GM12878 (cell line): Measurements from ENCODE around the gene LRFN2. TPM values are rescaled to one million over a fixed set of nuclear protein-coding genes. Genes with fewer than 3 reads are reported as not detected.

Experiments used
- ATAC-seq: fragments of 200-7000 bp; cut with Tn5 transposase; 3 replicates; pipeline ENCODE4 v1.9.1; 2020; ENCODE audit warnings: mild to moderate bottlenecking, moderate library complexity
- BruUV-seq: library from RNA; stranded (reverse); fragments of 400-500 nt; replicated peaks from 2 replicates; lab custom pipeline; 2021; lab: Mats Ljungman, UMichigan
- CTCF ChIA-PET: fragments of 300-600 bp; sonication (Branson Sonifier 250); formaldehyde crosslinking; extraction: SDS; loops from one replicate; lab custom pipeline; 2021; ENCODE audit warnings: inconsistent platforms; lab: Yijun Ruan, JAX
- POLR2A ChIA-PET: fragments of 350-600 bp; formaldehyde crosslinking; extraction: SDS; loops from one replicate; lab custom pipeline; 2021; ENCODE audit warnings: inconsistent platforms; lab: Charles Lee
- RAD21 ChIA-PET: fragments of 300-600 bp; sonication (Branson Sonifier 250); formaldehyde crosslinking; loops from one replicate; lab custom pipeline; 2023; ENCODE audit warnings: antibody characterized with exemption; ENCODE audit not compliant: unreplicated experiment; lab: Charles Lee
- SMC1A ChIA-PET: fragments of 300-600 bp; sonication (Branson Sonifier 250); formaldehyde crosslinking; loops from one replicate; lab custom pipeline; 2023; ENCODE audit not compliant: unreplicated experiment, uncharacterized antibody; lab: Charles Lee
- DNase-seq: peaks from one replicate; pipeline ENCODE4 v3.0.0-alpha.2; 2011; ENCODE audit warnings: low read depth, low spot score
- FAIRE-seq: peaks from 3 replicates; lab custom pipeline; 2011; peaks lifted over from hg19 to GRCh38; lab: Jason Lieb, UNC
- H2AFZ ChIP-seq: 2 replicates; pipeline ENCODE4 v1.6.0; 2011; ENCODE audit warnings: low read depth, low read length, control low read depth; ENCODE audit not compliant: control insufficient read depth
- H3K27ac ChIP-seq: 2 replicates; pipeline ENCODE4 v1.5.1; 2011; ENCODE audit warnings: control low read depth; ENCODE audit not compliant: control insufficient read depth, insufficient read depth
- H3K27me3 ChIP-seq, 2 experiments: replicated peaks in 1 of 2; 2 replicates each; pipeline versions ENCODE4 v1.6.0 to v1.6.1; 2011; ENCODE audit warnings: low read length in 1 of 2; ENCODE audit not compliant: control insufficient read depth in 2 of 2, insufficient read depth in 2 of 2
- H3K36me3 ChIP-seq, 2 experiments: 2 replicates each; pipeline ENCODE4 v1.5.1; 2011; ENCODE audit warnings: low read length in 1 of 2; ENCODE audit not compliant: control insufficient read depth in 2 of 2, insufficient read depth in 2 of 2
- H3K4me1 ChIP-seq: 2 replicates; pipeline ENCODE4 v1.6.1; 2011; ENCODE audit warnings: mild to moderate bottlenecking, low read length, moderate library complexity, mixed read lengths; ENCODE audit not compliant: control insufficient read depth, insufficient read depth
- H3K4me2 ChIP-seq: 2 replicates; pipeline ENCODE4 v1.6.0; 2011; ENCODE audit warnings: control low read depth; ENCODE audit not compliant: control insufficient read depth, insufficient read depth
- H3K4me3 ChIP-seq: fragments of 200-600 bp; sonication (generic); 2 replicates; pipeline ENCODE4 v1.5.1; 2016
- H3K79me2 ChIP-seq: 2 replicates; pipeline ENCODE4 v1.6.0; 2011; ENCODE audit warnings: low read length; ENCODE audit not compliant: control insufficient read depth, insufficient read depth
- H3K9ac ChIP-seq: 2 replicates; pipeline ENCODE4 v1.8.0; 2011; ENCODE audit warnings: low read length, control low read depth, mixed read lengths; ENCODE audit not compliant: control insufficient read depth, insufficient read depth
- H3K9me3 ChIP-seq: replicated peaks from 3 replicates; pipeline ENCODE4 v1.5.1; 2011; ENCODE audit warnings: mild to moderate bottlenecking, low read length; ENCODE audit not compliant: control insufficient read depth, insufficient read depth
- H4K20me1 ChIP-seq: 2 replicates; pipeline ENCODE4 v1.6.0; 2011; ENCODE audit not compliant: control insufficient read depth, insufficient read depth
- CEBPB ChIP-seq, 2 experiments: fragments of 150-350 bp in 1 of 2; IDR thresholded peaks; 2 replicates each; pipeline ENCODE4 v1.6.1; 2012 to 2014; ENCODE audit warnings: low read depth in 2 of 2, low read length in 2 of 2, borderline replicate concordance in 1 of 2, inconsistent platforms in 1 of 2
- MLLT1 ChIP-seq: fragments of 450-650 bp; IDR thresholded peaks from 2 replicates; pipeline ENCODE4 v1.6.1; 2016; ENCODE audit warnings: mild to moderate bottlenecking
- RELA ChIP-seq: fragments of 450-650 bp; IDR thresholded peaks from 2 replicates; pipeline ENCODE4 v1.8.0; 2014; ENCODE audit warnings: borderline replicate concordance; ENCODE audit not compliant: partially characterized antibody
- SKIL ChIP-seq: fragments of 450-650 bp; IDR thresholded peaks from 2 replicates; pipeline ENCODE4 v1.6.1; 2017; ENCODE audit warnings: mild to moderate bottlenecking, low read depth, inconsistent platforms; ENCODE audit not compliant: poor library complexity, severe bottlenecking
- ZNF217 ChIP-seq: fragments of 450-650 bp; IDR thresholded peaks from 2 replicates; pipeline ENCODE4 v1.6.1; 2017; ENCODE audit warnings: antibody characterized with exemption, mild to moderate bottlenecking
- WGBS: methylation state at CpG from one replicate; pipeline ENCODE4 v1.1.6; 2016; ENCODE audit warnings: low lambda C conversion rate; ENCODE audit not compliant: insufficient replicate concordance, insufficient coverage; ENCODE audit errors: missing lambda C conversion rate; 5-methylcytosine and 5-hydroxymethylcytosine counted together
- in situ Hi-C: fragments of 300-500 bp; cut with MboI; formaldehyde crosslinking; loops from 9 replicates; pipeline ENCODE4 v1.14.3; 2018; ENCODE audit warnings: mixed read lengths
- intact Hi-C: fragments of 100-400 bp; cut with micrococcal nuclease; formaldehyde crosslinking; loops from one replicate; pipeline ENCODE4 v1.14.2; 2022; ENCODE audit not compliant: unreplicated experiment
- polyA plus RNA-seq, 11 experiments: library from polyadenylated mRNA; depleted of rRNA in 4 of 11; unstranded in 6 of 11; stranded (reverse) in 5 of 11; fragments of >200 nt; fragmentation: Nextera tagmentation in 4 of 11; fragmentation: Illumina TruSeq in 1 of 11; extraction: Ambion mirVana in 4 of 11; extraction: Trizol in 1 of 11; gene quantifications; 1 replicate in 1 of 11; 2 replicates in 10 of 11; pipeline versions ENCODE4 v1.2.1 to v1.2.3, GENCODE V29; 2011 to 2016; ENCODE audit warnings: inconsistent platforms in 2 of 11, missing spikeins in 2 of 11, low read depth in 1 of 11
- total RNA-seq, 4 experiments: library from RNA; depleted of rRNA in 3 of 4; stranded (reverse); fragments of >200 nt in 3 of 4; fragmentation: Illumina TruSeq in 1 of 4; extraction: Trizol in 1 of 4; gene quantifications; 2 replicates each; pipeline versions ENCODE4 v1.2.1 to v1.2.3, GENCODE V29; 2013 to 2021
- TF ChIP-seq, protein P1 (sequence below): fragments of 450-650 bp; IDR thresholded peaks from 2 replicates; pipeline ENCODE4 v1.6.1; 2017; ENCODE audit warnings: borderline replicate concordance
- TF ChIP-seq, protein P2 (sequence below): fragments of 450-650 bp; formaldehyde crosslinking; IDR thresholded peaks from 2 replicates; pipeline ENCODE4 v1.4.0; 2020; ENCODE audit warnings: mild to moderate bottlenecking, moderate library complexity

LRFN2 gene
- total and polyA plus RNA-seq, 10 of the 15 experiments (the other 5 are each of a cell fraction or from before 2014, with no cell fraction given), result not detected

GRCh38 chr6:40431706-40432105, 155.5 kb downstream of the LRFN2 start:
- Histone ChIP-seq H3K27me3 (no peaks in the 10 kb centered on the region; a peak in 2 of 4 replicates), H3K4me2 (no peak overlapping the region), H3K27ac (no peak overlapping the region), H3K36me3 (no peaks in the 10 kb centered on the region), H3K9ac (no peak overlapping the region), H3K9me3 (no peaks in the 10 kb centered on the region), H4K20me1 (no peaks in the 10 kb centered on the region), H3K4me3 (no peak overlapping the region)
- 34% methylated on average over 12 of the region's 12 CpGs for WGBS
- ChIA-PET CTCF (interaction anchor here (0.5 kb wide), 1 partner anchor 65 kb away, joined by 3 read pairs; no protein-coding TSS in a partner anchor), SMC1A (no interaction called here)
- ATAC-seq (no peak), DNase-seq (no peak)
- TF ChIP-seq CEBPB (IDR thresholded peaks at IDR 0.05; ENCODE audit: borderline replicate concordance in 1 of 2, low read depth in 2 of 2, low read length in 2 of 2), result no peak
- TF ChIP-seq RELA, result no peak
- TF ChIP-seq, protein P1, sequence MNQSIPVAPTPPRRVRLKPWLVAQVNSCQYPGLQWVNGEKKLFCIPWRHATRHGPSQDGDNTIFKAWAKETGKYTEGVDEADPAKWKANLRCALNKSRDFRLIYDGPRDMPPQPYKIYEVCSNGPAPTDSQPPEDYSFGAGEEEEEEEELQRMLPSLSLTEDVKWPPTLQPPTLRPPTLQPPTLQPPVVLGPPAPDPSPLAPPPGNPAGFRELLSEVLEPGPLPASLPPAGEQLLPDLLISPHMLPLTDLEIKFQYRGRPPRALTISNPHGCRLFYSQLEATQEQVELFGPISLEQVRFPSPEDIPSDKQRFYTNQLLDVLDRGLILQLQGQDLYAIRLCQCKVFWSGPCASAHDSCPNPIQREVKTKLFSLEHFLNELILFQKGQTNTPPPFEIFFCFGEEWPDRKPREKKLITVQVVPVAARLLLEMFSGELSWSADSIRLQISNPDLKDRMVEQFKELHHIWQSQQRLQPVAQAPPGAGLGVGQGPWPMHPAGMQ, result no peak
- TF ChIP-seq SKIL, result no peak
- no peak for TF ChIP-seq MLLT1
- TF ChIP-seq, protein P2, sequence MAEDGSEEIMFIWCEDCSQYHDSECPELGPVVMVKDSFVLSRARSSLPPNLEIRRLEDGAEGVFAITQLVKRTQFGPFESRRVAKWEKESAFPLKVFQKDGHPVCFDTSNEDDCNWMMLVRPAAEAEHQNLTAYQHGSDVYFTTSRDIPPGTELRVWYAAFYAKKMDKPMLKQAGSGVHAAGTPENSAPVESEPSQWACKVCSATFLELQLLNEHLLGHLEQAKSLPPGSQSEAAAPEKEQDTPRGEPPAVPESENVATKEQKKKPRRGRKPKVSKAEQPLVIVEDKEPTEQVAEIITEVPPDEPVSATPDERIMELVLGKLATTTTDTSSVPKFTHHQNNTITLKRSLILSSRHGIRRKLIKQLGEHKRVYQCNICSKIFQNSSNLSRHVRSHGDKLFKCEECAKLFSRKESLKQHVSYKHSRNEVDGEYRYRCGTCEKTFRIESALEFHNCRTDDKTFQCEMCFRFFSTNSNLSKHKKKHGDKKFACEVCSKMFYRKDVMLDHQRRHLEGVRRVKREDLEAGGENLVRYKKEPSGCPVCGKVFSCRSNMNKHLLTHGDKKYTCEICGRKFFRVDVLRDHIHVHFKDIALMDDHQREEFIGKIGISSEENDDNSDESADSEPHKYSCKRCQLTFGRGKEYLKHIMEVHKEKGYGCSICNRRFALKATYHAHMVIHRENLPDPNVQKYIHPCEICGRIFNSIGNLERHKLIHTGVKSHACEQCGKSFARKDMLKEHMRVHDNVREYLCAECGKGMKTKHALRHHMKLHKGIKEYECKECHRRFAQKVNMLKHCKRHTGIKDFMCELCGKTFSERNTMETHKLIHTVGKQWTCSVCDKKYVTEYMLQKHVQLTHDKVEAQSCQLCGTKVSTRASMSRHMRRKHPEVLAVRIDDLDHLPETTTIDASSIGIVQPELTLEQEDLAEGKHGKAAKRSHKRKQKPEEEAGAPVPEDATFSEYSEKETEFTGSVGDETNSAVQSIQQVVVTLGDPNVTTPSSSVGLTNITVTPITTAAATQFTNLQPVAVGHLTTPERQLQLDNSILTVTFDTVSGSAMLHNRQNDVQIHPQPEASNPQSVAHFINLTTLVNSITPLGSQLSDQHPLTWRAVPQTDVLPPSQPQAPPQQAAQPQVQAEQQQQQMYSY (CRISPR knock-in tag), result no peak
- no peak for TF ChIP-seq ZNF217
- TF ChIP-seq, all 136 proteins: peak for 0
- intact Hi-C loops (no loop called here), in situ Hi-C loops (no loop called here)
- BruUV-seq, result no TSS peak
- Histone ChIP-seq H3K4me1 (no peaks in the 10 kb centered on the region), H2AFZ (no peak overlapping the region), H3K79me2 (no peaks in the 10 kb centered on the region)
- no peak for FAIRE-seq
- POLR2A ChIA-PET, result no interaction called here
- RAD21 ChIA-PET, result no interaction called here
